Esophagus squamous epithelium (tissue), 5 donors: ENCODE results near the gene RNF175. TPM values are rescaled to one million over a fixed set of nuclear protein-coding genes. Genes with fewer than 3 reads are reported as not detected.

Experiments
- DNase-seq: peaks from one replicate; lab custom pipeline; 2025; lab: John Stamatoyannopoulos, UW
- H3K27ac ChIP-seq, 4 donors: fragments of 200-600 bp; sonication (generic); one replicate each; pipeline ENCODE4 v1.5.1; 2016 to 2019; ENCODE audit warnings: mild to moderate bottlenecking in 1 of 4
- H3K27me3 ChIP-seq, 4 donors: fragments of 200-600 bp; sonication (generic); 1 replicate in 3 of 4; 2 replicates in 1 of 4; pipeline versions ENCODE4 v1.5.1 to v1.6.0; 2017 to 2021; ENCODE audit warnings: antibody characterized with exemption in 1 of 4
- H3K36me3 ChIP-seq, 3 donors: fragments of 200-600 bp; sonication (generic); one replicate each; pipeline ENCODE4 v1.5.1; 2016 to 2019
- H3K4me1 ChIP-seq, 3 donors: fragments of 200-600 bp; sonication (generic); one replicate each; pipeline ENCODE4 v1.5.1; 2017 to 2019
- H3K4me3 ChIP-seq, 4 donors: fragments of 200-600 bp; sonication (generic); 1 replicate in 3 of 4; 2 replicates in 1 of 4; pipeline ENCODE4 v1.5.1; 2016 to 2019; ENCODE audit warnings: mild to moderate bottlenecking in 2 of 4, moderate library complexity in 1 of 4
- H3K9me3 ChIP-seq, 3 donors: fragments of 200-600 bp; sonication (generic); one replicate each; pipeline ENCODE4 v1.5.1; 2016 to 2019
- CTCF ChIP-seq, 6 experiments: fragments of 450-650 bp in 4 of 6; fragments of 200-600 bp in 2 of 6; sonication (generic) in 2 of 6; IDR thresholded peaks; one replicate each; pipeline ENCODE4 v1.5.1; 2016 to 2019; ENCODE audit warnings: antibody characterized with exemption in 6 of 6, mild to moderate bottlenecking in 4 of 6, moderate library complexity in 4 of 6
- POLR2A ChIP-seq, 4 donors: fragments of 450-650 bp; IDR thresholded peaks; one replicate each; pipeline ENCODE4 v1.6.1; 2017; ENCODE audit warnings: antibody characterized with exemption in 4 of 4, mild to moderate bottlenecking in 4 of 4, moderate library complexity in 3 of 4
- WGBS, 2 donors: methylation state at CpG; one replicate each; pipeline ENCODE4 v1.1.5; 2018; 5-methylcytosine and 5-hydroxymethylcytosine counted together
- intact Hi-C: fragments of 100-400 bp; cut with DNase I; formaldehyde crosslinking; loops from one replicate; pipeline ENCODE4 v1.15.0; 2022
- total RNA-seq, 4 donors: library from RNA; depleted of rRNA; stranded (reverse); fragments of >200 nt; gene quantifications; one replicate each; pipeline ENCODE4 v1.1.0, GENCODE V29; 2016
- donor health status: DM: yes; HTN: yes; CAD: no.

Gene RNF175
- total RNA-seq, 4 donors from 2014 or later, result 0.76 TPM; not detected in 3

- Histone ChIP-seq H3K27ac (peak overlapping the region in 1 of 4 donors; percentile 75), H3K9me3 (no peaks in the 10 kb centered on the region), H3K4me3 (peak overlapping the region in 3 of 4 donors; percentile 30 to 65 (median 47)), H3K36me3 (no peaks in the 10 kb centered on the region), H3K4me1 (peaks cover 22 to 42% (median 22%) of the 10 kb centered on the region in 3 donors), H3K27me3 (peaks cover 14 to 82% (median 36%) of the 10 kb centered on the region in 4 donors)
- no peak for DNase-seq
- no peak for TF ChIP-seq POLR2A (IDR thresholded peaks at IDR 0.05)
- TF ChIP-seq CTCF (IDR thresholded peaks at IDR 0.05), result no peak
- 74 to 76% methylated on average over 1 of the region's 1 CpG for WGBS, 2 donors
- intact Hi-C loops, result no loop called here
Observed at GRCh38 chr4:153787061-153787560, 27.3 kb upstream of the RNF175 start.

GRCh38 chr4:153785910-153786721 is 26.3 kb upstream of the RNF175 start:
- Histone ChIP-seq H3K27me3 (peaks cover 14 to 80% (median 31%) of the 10 kb centered on the region in 4 donors), H3K4me3 (peak overlapping the region in 2 of 4 donors; percentile 21 to 26), H3K27ac (peak overlapping the region in 2 of 4 donors; percentile 9 to 23), H3K36me3 (no peaks in the 10 kb centered on the region), H3K4me1 (peaks cover 14 to 32% (median 20%) of the 10 kb centered on the region in 3 donors), H3K9me3 (no peaks in the 10 kb centered on the region)
- DNase-seq, result no peak
- 17% methylated on average over 3 of the region's 3 CpGs for WGBS, 2 donors
- intact Hi-C loops, result no loop called here
- TF ChIP-seq CTCF (IDR thresholded peaks at IDR 0.05) (peak in 5 of 6 experiments; percentile 5 to 52 (median 18)), POLR2A (IDR thresholded peaks at IDR 0.05) (no peak)

GRCh38 chr4:153784166-153784699 is 24.4 kb upstream of the RNF175 start:
- intact Hi-C loops, result no loop called here
- WGBS, 2 donors, result 60 to 70% methylated on average over 2 to 3 of the region's 3 CpGs

GRCh38 chr4:153782581-153782980 is 22.8 kb upstream of the RNF175 start:
- WGBS, 2 donors, result 88 to 97% methylated on average over 1 of the region's 1 CpG
- H3K27ac ChIP-seq, result no peak overlapping the region
- TF ChIP-seq POLR2A (IDR thresholded peaks at IDR 0.05), result no peak
- no peak for TF ChIP-seq CTCF (IDR thresholded peaks at IDR 0.05)
- H3K36me3 ChIP-seq, result no peaks in the 10 kb centered on the region
- no peak overlapping the region for H3K4me3 ChIP-seq
- H3K4me1 ChIP-seq, result no peaks in the 10 kb centered on the region
- H3K27me3 ChIP-seq, result peaks cover 0 to 55% (median under 1%) of the 10 kb centered on the region in 4 donors
- intact Hi-C loops, result no loop called here
- peaks cover 0 to 4% (median 0%) of the 10 kb centered on the region in 3 donors for H3K9me3 ChIP-seq
- DNase-seq, result no peak

More at GRCh38 chr4:153784166-153784699, 24.4 kb upstream of the RNF175 start:
- H3K36me3 ChIP-seq, result no peaks in the 10 kb centered on the region
- H3K27me3 ChIP-seq, result peaks cover 0 to 65% (median 15%) of the 10 kb centered on the region in 4 donors
- DNase-seq, result no peak
- no peak overlapping the region for H3K4me3 ChIP-seq
- no peaks in the 10 kb centered on the region for H3K9me3 ChIP-seq
- no peak for TF ChIP-seq POLR2A (IDR thresholded peaks at IDR 0.05)
- no peak for TF ChIP-seq CTCF (IDR thresholded peaks at IDR 0.05)
- H3K27ac ChIP-seq, result peak overlapping the region in 1 of 4 donors; percentile 6
- H3K4me1 ChIP-seq, result peaks cover 8 to 13% (median 8%) of the 10 kb centered on the region in 3 donors
